HepG2 (cell line): ENCODE results near the gene CCDC142. TPM values are rescaled to one million over a fixed set of nuclear protein-coding genes. Genes with fewer than 3 reads are reported as not detected.

Source experiments
- ARNTL ChIP-seq: sonication (generic); formaldehyde crosslinking; IDR thresholded peaks from 2 replicates; pipeline ENCODE4 v1.4.0; 2020; ENCODE audit warnings: mild to moderate bottlenecking, missing genetic modification reagents
- CREM ChIP-seq, 2 experiments: sonication (generic) in 1 of 2; formaldehyde crosslinking in 1 of 2; IDR thresholded peaks; 2 replicates each; pipeline versions ENCODE4 v1.4.0 to v1.6.1; 2016 to 2020; ENCODE audit warnings: antibody characterized with exemption in 1 of 2, mild to moderate bottlenecking in 1 of 2, missing genetic modification reagents in 1 of 2
- EHMT2 ChIP-seq: fragments of 200-600 bp; sonication (generic); IDR thresholded peaks from 2 replicates; pipeline ENCODE4 v1.7.0; 2017; ENCODE audit warnings: antibody characterized with exemption, low read depth, low read length, borderline replicate concordance
- HNRNPL ChIP-seq: fragments of 200-400 bp; formaldehyde crosslinking; IDR thresholded peaks from 2 replicates; pipeline ENCODE4 v1.6.1; 2017; ENCODE audit warnings: mild to moderate bottlenecking, low read depth, low read length
- NFIC ChIP-seq: IDR thresholded peaks from 2 replicates; pipeline ENCODE4 v1.6.1; 2012; ENCODE audit warnings: mild to moderate bottlenecking, low read length, inconsistent platforms
- RARA ChIP-seq: IDR thresholded peaks from 2 replicates; pipeline ENCODE4 v1.6.1; 2016; ENCODE audit warnings: missing genetic modification reagents, missing compliant biosample characterization
- RELA ChIP-seq: sonication (generic); formaldehyde crosslinking; IDR thresholded peaks from 2 replicates; pipeline ENCODE4 v1.4.0; 2020; ENCODE audit warnings: missing genetic modification reagents
- REPIN1 ChIP-seq: sonication (generic); formaldehyde crosslinking; IDR thresholded peaks from 2 replicates; pipeline ENCODE4 v1.8.0; 2022; ENCODE audit warnings: missing genetic modification reagents, low read depth, mild to moderate bottlenecking, borderline replicate concordance
- TSC22D2 ChIP-seq: sonication (generic); formaldehyde crosslinking; IDR thresholded peaks from 2 replicates; pipeline ENCODE4 v1.5.1; 2020; ENCODE audit warnings: missing genetic modification reagents, mild to moderate bottlenecking, borderline replicate concordance
- ZNF232 ChIP-seq: sonication (generic); formaldehyde crosslinking; IDR thresholded peaks from 2 replicates; pipeline ENCODE4 v1.4.0; 2020; ENCODE audit warnings: missing genetic modification reagents, borderline replicate concordance
- ZNF367 ChIP-seq: sonication (generic); formaldehyde crosslinking; IDR thresholded peaks from 2 replicates; pipeline ENCODE4 v1.4.0; 2020; ENCODE audit warnings: missing genetic modification reagents, borderline replicate concordance
- ZNF510 ChIP-seq: sonication (generic); formaldehyde crosslinking; IDR thresholded peaks from 2 replicates; pipeline ENCODE4 v1.4.0; 2020; ENCODE audit warnings: low read depth, mild to moderate bottlenecking, missing genetic modification reagents
- ZNF546 ChIP-seq: sonication (generic); formaldehyde crosslinking; conservative IDR thresholded peaks from 2 replicates; pipeline ENCODE4 v1.8.1; 2023; ENCODE audit warnings: mild to moderate bottlenecking, missing genetic modification reagents
- ZNF589 ChIP-seq: sonication (generic); formaldehyde crosslinking; conservative IDR thresholded peaks from 2 replicates; pipeline ENCODE4 v1.8.0; 2022; ENCODE audit warnings: mild to moderate bottlenecking, moderate library complexity, missing genetic modification reagents
- ZNF713 ChIP-seq: sonication (generic); formaldehyde crosslinking; IDR thresholded peaks from 2 replicates; pipeline ENCODE4 v1.4.0; 2020; ENCODE audit warnings: mild to moderate bottlenecking, missing genetic modification reagents
- ZNF780A ChIP-seq: sonication (generic); formaldehyde crosslinking; IDR thresholded peaks from 2 replicates; pipeline ENCODE4 v1.8.0; 2022; ENCODE audit warnings: mild to moderate bottlenecking, missing genetic modification reagents, moderate library complexity
- polyA plus RNA-seq, 8 experiments: library from polyadenylated mRNA; depleted of rRNA in 3 of 8; stranded (reverse) in 7 of 8; unstranded in 1 of 8; fragments of >200 nt; fragmentation: Illumina TruSeq in 4 of 8; extraction: Trizol in 4 of 8; gene quantifications; 2 replicates each; pipeline versions ENCODE4 v1.2.1 to v1.2.3, GENCODE V29; 2011 to 2016; ENCODE audit warnings: low read depth in 4 of 8, missing spikeins in 1 of 8, mixed read lengths in 1 of 8; ENCODE audit not compliant: insufficient read depth in 1 of 8
- total RNA-seq, 5 experiments: library from RNA; depleted of rRNA; stranded (reverse); fragments of >200 nt; fragmentation: Illumina TruSeq; extraction: Trizol; gene quantifications; 2 replicates each; pipeline ENCODE4 v1.2.3, GENCODE V29; 2016; ENCODE audit warnings: low read depth in 1 of 5
- TF ChIP-seq, protein P1 (sequence below): sonication (generic); formaldehyde crosslinking; IDR thresholded peaks from 2 replicates; pipeline ENCODE4 v1.4.0; 2020; ENCODE audit warnings: missing genetic modification reagents, mild to moderate bottlenecking, borderline replicate concordance
- TF ChIP-seq, protein P2 (sequence below): sonication (generic); formaldehyde crosslinking; IDR thresholded peaks from 2 replicates; pipeline ENCODE4 v1.4.0; 2020; ENCODE audit warnings: missing genetic modification reagents, borderline replicate concordance
- TF ChIP-seq, protein P3 (sequence below): IDR thresholded peaks from 2 replicates; pipeline ENCODE4 v1.6.1; 2012; ENCODE audit warnings: inconsistent platforms
- TF ChIP-seq, protein P4 (sequence below): sonication (generic); formaldehyde crosslinking; IDR thresholded peaks from 2 replicates; pipeline ENCODE4 v1.8.1; 2023; ENCODE audit warnings: missing genetic modification reagents, mild to moderate bottlenecking, borderline replicate concordance
- TF ChIP-seq, protein P5 (sequence below): sonication (generic); formaldehyde crosslinking; IDR thresholded peaks from 2 replicates; pipeline ENCODE4 v1.8.0; 2022; ENCODE audit warnings: mild to moderate bottlenecking, missing genetic modification reagents
- TF ChIP-seq, protein P6 (sequence below): sonication (generic); formaldehyde crosslinking; IDR thresholded peaks from 2 replicates; pipeline ENCODE4 v1.4.0; 2020; ENCODE audit warnings: missing genetic modification reagents

The CCDC142 gene
- total and polyA plus RNA-seq, 2 of the 13 experiments (the other 11 are each of a cell fraction or from before 2014, with no cell fraction given) = 14.7 to 30.4 TPM

DNA sequence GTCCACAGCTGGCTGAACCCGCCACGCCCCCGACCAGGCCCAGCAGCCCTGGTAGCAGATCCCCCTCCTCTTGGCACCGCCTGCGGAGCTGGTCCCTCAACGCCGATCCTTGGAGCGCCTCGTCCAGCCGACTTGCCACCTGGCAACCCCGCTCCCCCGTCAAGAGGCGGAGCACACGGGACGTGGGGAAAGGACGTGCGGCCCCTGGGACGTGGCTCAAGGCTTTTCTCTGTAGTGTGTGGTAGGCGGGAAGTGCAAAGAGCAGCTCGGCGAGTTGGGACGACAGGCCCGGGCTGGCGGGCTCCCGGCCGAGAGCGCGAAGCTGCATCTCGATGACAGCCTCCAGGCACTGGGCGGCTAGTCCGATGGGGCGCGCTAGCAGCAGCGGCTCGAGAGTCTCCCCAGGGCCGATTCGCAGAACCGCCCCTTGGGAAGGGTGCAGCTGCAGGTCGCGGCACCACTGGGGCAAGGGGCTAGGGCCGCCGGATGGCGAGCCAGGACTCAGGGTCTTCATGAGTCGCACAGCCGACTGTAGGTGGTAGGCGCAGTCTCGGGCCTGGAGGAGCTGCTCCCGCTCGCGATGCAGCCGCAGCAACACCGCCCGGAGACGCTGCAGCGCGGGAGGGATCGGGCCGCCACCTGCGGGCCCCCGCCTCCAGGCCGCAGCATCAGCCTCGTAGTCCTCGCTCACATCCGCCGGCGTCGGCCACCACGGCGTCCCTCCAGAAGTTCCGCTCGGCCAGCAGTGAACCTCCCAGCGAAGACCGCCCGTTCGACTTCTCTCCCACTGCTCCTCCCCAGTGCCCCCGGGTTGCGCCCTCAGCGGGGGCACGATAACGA lies 617 bp downstream of the CCDC142 start (continued):
- TF ChIP-seq EHMT2 = no peak
- peak; percentile 21; the same call in 1 of the 2 replicates for TF ChIP-seq ZNF589
- TF ChIP-seq, protein P1, sequence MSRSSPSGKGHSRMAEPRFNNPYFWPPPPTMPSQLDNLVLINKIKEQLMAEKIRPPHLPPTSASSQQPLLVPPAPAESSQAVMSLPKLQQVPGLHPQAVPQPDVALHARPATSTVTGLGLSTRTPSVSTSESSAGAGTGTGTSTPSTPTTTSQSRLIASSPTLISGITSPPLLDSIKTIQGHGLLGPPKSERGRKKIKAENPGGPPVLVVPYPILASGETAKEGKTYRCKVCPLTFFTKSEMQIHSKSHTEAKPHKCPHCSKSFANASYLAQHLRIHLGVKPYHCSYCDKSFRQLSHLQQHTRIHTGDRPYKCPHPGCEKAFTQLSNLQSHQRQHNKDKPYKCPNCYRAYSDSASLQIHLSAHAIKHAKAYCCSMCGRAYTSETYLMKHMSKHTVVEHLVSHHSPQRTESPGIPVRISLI (CRISPR knock-in tag) = no peak; the same call in 1 of the 2 replicates
- TF ChIP-seq ZNF232 (CRISPR knock-in tag) = peak; percentile 92; the same call in 1 of the 2 replicates
- TF ChIP-seq ZNF367 (CRISPR knock-in tag) = peak; percentile 55
- no peak for TF ChIP-seq ZNF546 (CRISPR knock-in tag)
- TF ChIP-seq, protein P2, sequence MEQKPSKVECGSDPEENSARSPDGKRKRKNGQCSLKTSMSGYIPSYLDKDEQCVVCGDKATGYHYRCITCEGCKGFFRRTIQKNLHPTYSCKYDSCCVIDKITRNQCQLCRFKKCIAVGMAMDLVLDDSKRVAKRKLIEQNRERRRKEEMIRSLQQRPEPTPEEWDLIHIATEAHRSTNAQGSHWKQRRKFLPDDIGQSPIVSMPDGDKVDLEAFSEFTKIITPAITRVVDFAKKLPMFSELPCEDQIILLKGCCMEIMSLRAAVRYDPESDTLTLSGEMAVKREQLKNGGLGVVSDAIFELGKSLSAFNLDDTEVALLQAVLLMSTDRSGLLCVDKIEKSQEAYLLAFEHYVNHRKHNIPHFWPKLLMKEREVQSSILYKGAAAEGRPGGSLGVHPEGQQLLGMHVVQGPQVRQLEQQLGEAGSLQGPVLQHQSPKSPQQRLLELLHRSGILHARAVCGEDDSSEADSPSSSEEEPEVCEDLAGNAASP (CRISPR knock-in tag) = no peak
- TF ChIP-seq RARA (CRISPR knock-in tag) = no peak
- TF ChIP-seq, protein P3, sequence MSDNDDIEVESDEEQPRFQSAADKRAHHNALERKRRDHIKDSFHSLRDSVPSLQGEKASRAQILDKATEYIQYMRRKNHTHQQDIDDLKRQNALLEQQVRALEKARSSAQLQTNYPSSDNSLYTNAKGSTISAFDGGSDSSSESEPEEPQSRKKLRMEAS = peak; percentile 85
- TF ChIP-seq, protein P4, sequence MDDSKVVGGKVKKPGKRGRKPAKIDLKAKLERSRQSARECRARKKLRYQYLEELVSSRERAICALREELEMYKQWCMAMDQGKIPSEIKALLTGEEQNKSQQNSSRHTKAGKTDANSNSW (CRISPR knock-in tag) = peak; percentile 84; the same call in 1 of the 2 replicates
- TF ChIP-seq, protein P5, sequence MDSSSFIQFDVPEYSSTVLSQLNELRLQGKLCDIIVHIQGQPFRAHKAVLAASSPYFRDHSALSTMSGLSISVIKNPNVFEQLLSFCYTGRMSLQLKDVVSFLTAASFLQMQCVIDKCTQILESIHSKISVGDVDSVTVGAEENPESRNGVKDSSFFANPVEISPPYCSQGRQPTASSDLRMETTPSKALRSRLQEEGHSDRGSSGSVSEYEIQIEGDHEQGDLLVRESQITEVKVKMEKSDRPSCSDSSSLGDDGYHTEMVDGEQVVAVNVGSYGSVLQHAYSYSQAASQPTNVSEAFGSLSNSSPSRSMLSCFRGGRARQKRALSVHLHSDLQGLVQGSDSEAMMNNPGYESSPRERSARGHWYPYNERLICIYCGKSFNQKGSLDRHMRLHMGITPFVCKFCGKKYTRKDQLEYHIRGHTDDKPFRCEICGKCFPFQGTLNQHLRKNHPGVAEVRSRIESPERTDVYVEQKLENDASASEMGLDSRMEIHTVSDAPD = no peak; the same call in 1 of the 2 replicates
- no peak for TF ChIP-seq ARNTL (CRISPR knock-in tag)
- no peak; the same call in 1 of the 2 replicates for TF ChIP-seq NFIC
- TF ChIP-seq ZNF713 (CRISPR knock-in tag) = no peak; the same call in 1 of the 2 replicates
- no peak; the same call in 1 of the 2 replicates for TF ChIP-seq TSC22D2 (CRISPR knock-in tag)
- no peak for TF ChIP-seq CREM (IDR thresholded peaks at IDR 0.05)
- no peak for TF ChIP-seq CREM (CRISPR knock-in tag; IDR thresholded peaks at IDR 0.05)
- TF ChIP-seq, protein P6, sequence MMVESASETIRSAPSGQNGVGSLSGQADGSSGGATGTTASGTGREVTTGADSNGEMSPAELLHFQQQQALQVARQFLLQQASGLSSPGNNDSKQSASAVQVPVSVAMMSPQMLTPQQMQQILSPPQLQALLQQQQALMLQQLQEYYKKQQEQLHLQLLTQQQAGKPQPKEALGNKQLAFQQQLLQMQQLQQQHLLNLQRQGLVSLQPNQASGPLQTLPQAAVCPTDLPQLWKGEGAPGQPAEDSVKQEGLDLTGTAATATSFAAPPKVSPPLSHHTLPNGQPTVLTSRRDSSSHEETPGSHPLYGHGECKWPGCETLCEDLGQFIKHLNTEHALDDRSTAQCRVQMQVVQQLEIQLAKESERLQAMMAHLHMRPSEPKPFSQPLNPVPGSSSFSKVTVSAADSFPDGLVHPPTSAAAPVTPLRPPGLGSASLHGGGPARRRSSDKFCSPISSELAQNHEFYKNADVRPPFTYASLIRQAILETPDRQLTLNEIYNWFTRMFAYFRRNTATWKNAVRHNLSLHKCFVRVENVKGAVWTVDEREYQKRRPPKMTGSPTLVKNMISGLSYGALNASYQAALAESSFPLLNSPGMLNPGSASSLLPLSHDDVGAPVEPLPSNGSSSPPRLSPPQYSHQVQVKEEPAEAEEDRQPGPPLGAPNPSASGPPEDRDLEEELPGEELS (CRISPR knock-in tag) = no peak
- 0 out of 2 replicates have a peak, but pooled peaks have one; percentile 50 for TF ChIP-seq HNRNPL
- TF ChIP-seq ZNF780A = no peak
- TF ChIP-seq RELA (CRISPR knock-in tag) = 0 out of 2 replicates have a peak, but pooled peaks have one; percentile 34
- TF ChIP-seq REPIN1 (CRISPR knock-in tag) = peak; percentile 80
- TF ChIP-seq ZNF510 (CRISPR knock-in tag) = no peak
